Activated CD4-positive, alpha-beta T cell treated with anti-CD3 and anti-CD28 coated beads, Interleukin-2, amount 10 ng/mL, durations not matched to agents 7 days and 5 days (primary cell): Measurements from ENCODE around the gene SMO. TPM values are rescaled to one million over a fixed set of nuclear protein-coding genes. Genes with fewer than 3 reads are reported as not detected.
"Not testable (repeated sequence)": the region's sequence is repeated elsewhere in the genome, so short reads cannot be mapped to it uniquely, and the experiment has no call there.

Source experiments
- CTCF ChIA-PET: fragments of 350-600 bp; sonication (Branson Sonifier 250); formaldehyde crosslinking; loops from one replicate; lab custom pipeline; 2021; ENCODE audit warnings: antibody characterized with exemption; lab: Charles Lee
- POLR2A ChIA-PET: fragments of 350-600 bp; sonication (Branson Sonifier 250); formaldehyde crosslinking; loops from one replicate; lab custom pipeline; 2021; ENCODE audit warnings: antibody characterized with exemption; lab: Charles Lee
- DNase-seq: peaks from one replicate; pipeline ENCODE4 v3.0.0-alpha.2; 2020
- H3K27ac Mint-ChIP-seq: one replicate; pipeline ENCODE4 v1.8.0; 2021; ENCODE audit warnings: mild to moderate bottlenecking, moderate library complexity, mixed read lengths
- H3K27me3 Mint-ChIP-seq: one replicate; pipeline ENCODE4 v1.8.0; 2021; ENCODE audit warnings: mixed read lengths
- H3K36me3 Mint-ChIP-seq: one replicate; pipeline ENCODE4 v1.8.0; 2021; ENCODE audit warnings: low read depth, mixed read lengths
- H3K4me1 Mint-ChIP-seq: one replicate; pipeline ENCODE4 v1.8.0; 2021; ENCODE audit warnings: mixed read lengths
- H3K4me3 Mint-ChIP-seq: one replicate; pipeline ENCODE4 v1.8.0; 2021; ENCODE audit warnings: mild to moderate bottlenecking, moderate library complexity, mixed read lengths
- H3K9me3 Mint-ChIP-seq: one replicate; pipeline ENCODE4 v1.8.0; 2021; ENCODE audit warnings: mixed read lengths
- total RNA-seq, 2 experiments: library from RNA; stranded (reverse); gene quantifications; one replicate each; pipeline ENCODE4 v1.2.3, GENCODE V29; 2021

Gene SMO
- total RNA-seq, 2 experiments from 2014 or later = not detected

- H3K27ac Mint-ChIP-seq, H3K36me3 Mint-ChIP-seq, H3K4me3 Mint-ChIP-seq, H3K4me1 Mint-ChIP-seq, POLR2A ChIA-PET, H3K9me3 Mint-ChIP-seq, H3K27me3 Mint-ChIP-seq, DNase-seq: not testable (repeated sequence)
- CTCF ChIA-PET = interaction anchor here (1.5 to 6.3 kb wide), 2 partner anchors 53 to 126 kb away, joined by 4 to 45 read pairs; no protein-coding TSS in a partner anchor
Measured at GRCh38 chr7:129216821-129217416, 28.5 kb downstream of the SMO start.

GRCh38 chr7:129218514-129219062, 30.2 kb downstream of the SMO start:
- Mint-ChIP-seq H3K36me3 (no peaks in the 10 kb centered on the region), H3K9me3 (no peaks in the 10 kb centered on the region), H3K4me1 (peaks cover 17% of the 10 kb centered on the region), H3K27me3 (no peaks in the 10 kb centered on the region), H3K27ac (no peak overlapping the region), H3K4me3 (no peak overlapping the region)
- ChIA-PET POLR2A (no interaction called here), CTCF (interaction anchor here (0.6 to 6.3 kb wide), 38 partner anchors 9 to 605 kb away, joined by 3 to 45 read pairs (median 4); no protein-coding TSS in a partner anchor)
- peak; percentile 84 for DNase-seq

GRCh38 chr7:129219166-129219565, 30.7 kb downstream of the SMO start:
- DNase-seq, POLR2A ChIA-PET, H3K4me3 Mint-ChIP-seq, H3K36me3 Mint-ChIP-seq, H3K27me3 Mint-ChIP-seq, H3K9me3 Mint-ChIP-seq, H3K27ac Mint-ChIP-seq: not testable (repeated sequence)
- H3K4me1 Mint-ChIP-seq = peaks cover 19% of the 10 kb centered on the region
- CTCF ChIA-PET = interaction anchor here (0.6 to 6.3 kb wide), 30 partner anchors 8 to 737 kb away, joined by 3 to 45 read pairs (median 4); no protein-coding TSS in a partner anchor

GRCh38 chr7:129222064-129222463, 33.6 kb downstream of the SMO start:
- ChIA-PET CTCF (interaction anchor here (0.6 to 6.3 kb wide), 4 partner anchors 48 to 783 kb away, joined by 3 to 45 read pairs (median 3); no protein-coding TSS in a partner anchor), POLR2A (no interaction called here)
- Mint-ChIP-seq H3K36me3 (no peaks in the 10 kb centered on the region), H3K9me3 (no peaks in the 10 kb centered on the region), H3K4me1 (peaks cover 36% of the 10 kb centered on the region), H3K27me3 (peaks cover 2% of the 10 kb centered on the region), H3K27ac (peak overlapping the region; percentile 67), H3K4me3 (peak overlapping the region; percentile 39)
- DNase-seq = no peak

GRCh38 chr7:129224251-129225205, 36.1 kb downstream of the SMO start, which contains the start of gene AHCYL2:
AHCYL2 (plus strand) TSS chr7:129225030.
- peak; percentile 98 for DNase-seq
- ChIA-PET CTCF (interaction anchor here (0.7 to 2.8 kb wide), 7 partner anchors 11 to 142 kb away, joined by 3 to 16 read pairs (median 3); no protein-coding TSS in a partner anchor), POLR2A (interaction anchor here (0.7 kb wide), 1 partner anchor 285 kb away, joined by 3 read pairs; no protein-coding TSS in a partner anchor)
- peaks cover 2% of the 10 kb centered on the region for H3K27me3 Mint-ChIP-seq
- peaks cover 34% of the 10 kb centered on the region for H3K4me1 Mint-ChIP-seq
- H3K27ac Mint-ChIP-seq = peak within 1 kb of the TSS; percentile 95
- H3K4me3 Mint-ChIP-seq = peak within 1 kb of the TSS; percentile 89
- H3K9me3 Mint-ChIP-seq = no peaks in the 10 kb centered on the region
- H3K36me3 Mint-ChIP-seq = peaks cover 1% of the 10 kb centered on the region

GRCh38 chr7:129225206-129225930, 36.9 kb downstream of the SMO start:
- peak; percentile 61 for DNase-seq
- ChIA-PET POLR2A (interaction anchor here (0.7 kb wide), 1 partner anchor 285 kb away, joined by 3 read pairs; no protein-coding TSS in a partner anchor), CTCF (interaction anchor here (0.7 to 2.8 kb wide), 6 partner anchors 10 to 50 kb away, joined by 3 to 16 read pairs (median 4); no protein-coding TSS in a partner anchor)
- Mint-ChIP-seq H3K27me3 (peaks cover 2% of the 10 kb centered on the region), H3K4me1 (peaks cover 34% of the 10 kb centered on the region), H3K27ac (peak overlapping the region; percentile 85), H3K9me3 (no peaks in the 10 kb centered on the region), H3K4me3 (peak overlapping the region; percentile 89), H3K36me3 (peaks cover 1% of the 10 kb centered on the region)

GRCh38 chr7:129225931-129226572, 37.6 kb downstream of the SMO start:
- ChIA-PET POLR2A (no interaction called here), CTCF (interaction anchor here (1.3 to 2.8 kb wide), 4 partner anchors 10 to 49 kb away, joined by 3 to 16 read pairs (median 4); no protein-coding TSS in a partner anchor)
- Mint-ChIP-seq H3K4me3 (peak overlapping the region; percentile 89), H3K27ac (peak overlapping the region; percentile 20), H3K4me1 (peaks cover 38% of the 10 kb centered on the region), H3K27me3 (peaks cover 2% of the 10 kb centered on the region), H3K36me3 (peaks cover 1% of the 10 kb centered on the region), H3K9me3 (no peaks in the 10 kb centered on the region)
- DNase-seq = no peak

GRCh38 chr7:129227646-129228578, 39.5 kb downstream of the SMO start:
- DNase-seq = no peak
- H3K27ac Mint-ChIP-seq = no peak overlapping the region
- no peaks in the 10 kb centered on the region for H3K9me3 Mint-ChIP-seq
- ChIA-PET POLR2A (no interaction called here), CTCF (interaction anchor here (0.7 to 2.2 kb wide), 3 partner anchors 9 to 660 kb away, joined by 3 to 7 read pairs (median 5); no protein-coding TSS in a partner anchor)
- H3K4me1 Mint-ChIP-seq = peaks cover 29% of the 10 kb centered on the region
- peaks cover 1% of the 10 kb centered on the region for H3K36me3 Mint-ChIP-seq
- no peak overlapping the region for H3K4me3 Mint-ChIP-seq
- H3K27me3 Mint-ChIP-seq = peaks cover 2% of the 10 kb centered on the region

GRCh38 chr7:129228633-129229032, 40.2 kb downstream of the SMO start:
- DNase-seq = no peak
- Mint-ChIP-seq H3K27me3 (peaks cover 2% of the 10 kb centered on the region), H3K9me3 (no peaks in the 10 kb centered on the region), H3K4me1 (peaks cover 26% of the 10 kb centered on the region), H3K27ac (no peak overlapping the region), H3K36me3 (peaks cover 1% of the 10 kb centered on the region), H3K4me3 (no peak overlapping the region)
- ChIA-PET CTCF (interaction anchor here (0.5 to 2.2 kb wide), 3 partner anchors 10 to 659 kb away, joined by 3 to 7 read pairs (median 3); no protein-coding TSS in a partner anchor), POLR2A (no interaction called here)

GRCh38 chr7:129231666-129232065, 43.2 kb downstream of the SMO start:
- POLR2A ChIA-PET = interaction anchor here (0.6 kb wide), 1 partner anchor 31 kb away, joined by 4 read pairs; no protein-coding TSS in a partner anchor
- no peak overlapping the region for H3K27ac Mint-ChIP-seq

More at GRCh38 chr7:129231666-129232065, 43.2 kb downstream of the SMO start:
- Mint-ChIP-seq H3K36me3 (peaks cover 1% of the 10 kb centered on the region), H3K4me1 (peaks cover 8% of the 10 kb centered on the region), H3K4me3 (no peak overlapping the region), H3K9me3 (no peaks in the 10 kb centered on the region), H3K27me3 (no peaks in the 10 kb centered on the region)
- CTCF ChIA-PET = interaction anchor here (1.0 kb wide), 1 partner anchor 13 kb away, joined by 3 read pairs; no protein-coding TSS in a partner anchor
- no peak for DNase-seq
